ENCODE measurements around the gene RTCB. TPM values are rescaled to one million over a fixed set of nuclear protein-coding genes. Genes with fewer than 3 reads are reported as not detected.

Gene RTCB
- total and polyA plus RNA-seq, 2 of the 13 experiments (the other 11 are each of a cell fraction or from before 2014, with no cell fraction given) = 108 to 167 TPM

GRCh38 chr22:32353292-32353691, 58.8 kb downstream of the RTCB start:
- Histone ChIP-seq H2AFZ (ENCODE audit: low read length) (no peak overlapping the region), H3K27me3 (ENCODE audit: control insufficient read depth in 1 of 2, insufficient read depth in 2 of 2, low read length in 2 of 2) (no peaks in the 10 kb centered on the region), H3K4me3 (replicated peaks in 1 of 3; ENCODE audit: insufficient read depth in 1 of 3, low read depth in 2 of 3, low read length in 3 of 3) (no peak overlapping the region), H3K36me3 (replicated peaks in 1 of 2; ENCODE audit: control insufficient read depth in 1 of 2, insufficient read depth in 2 of 2, low read length in 2 of 2) (no peaks in the 10 kb centered on the region), H3K9ac (ENCODE audit: insufficient read depth, low read depth, low read length) (no peak overlapping the region), H3K4me2 (ENCODE audit: low read depth, low read length) (no peak overlapping the region), H3K27ac (ENCODE audit: extremely low read length, insufficient read depth, low read length) (no peak overlapping the region), H3K9me3 (ENCODE audit: low read length) (no peaks in the 10 kb centered on the region), H3K79me2 (ENCODE audit: insufficient read depth, low read length) (no peaks in the 10 kb centered on the region), H4K20me1 (ENCODE audit: insufficient read depth, low read length) (no peaks in the 10 kb centered on the region), H3K4me1 (ENCODE audit: insufficient read depth, low read length) (no peaks in the 10 kb centered on the region)
- DNase-seq (ENCODE audit: low spot score) = no peak
- WGBS (ENCODE audit: low lambda C conversion rate) = 67% methylated on average over 19 of the region's 28 CpGs
- CTCF ChIA-PET (ENCODE audit: low intra/inter-chr PET ratio, low total read pairs) = no interaction called here
- no TSS peak for BruUV-seq (replicated peaks)
- in situ Hi-C loops (cut with HindIII; ENCODE audit: extremely low pct_ligation_motif_present, low pct_unique_long_range_greater_than_20kb) (no loop called here), intact Hi-C loops (cut with micrococcal nuclease; ENCODE audit: unreplicated experiment) (no loop called here)
- no peak for FAIRE-seq
- TF ChIP-seq NR2F1 (CRISPR knock-in tag; IDR thresholded peaks at IDR 0.05) = no peak
- TF ChIP-seq ZNF687 (CRISPR knock-in tag; IDR thresholded peaks at IDR 0.05) = 0 out of 2 replicates have a peak, but pooled peaks have one; percentile 0
- POLR2A ChIA-PET = no interaction called here
- ATAC-seq = no peak

- POLR2A ChIA-PET = no interaction called here
- TF ChIP-seq ZNF567 (CRISPR knock-in tag; IDR thresholded peaks at IDR 0.05; ENCODE audit: borderline replicate concordance) (no peak), RARG (CRISPR knock-in tag; IDR thresholded peaks at IDR 0.05; ENCODE audit: low read depth) (no peak), ZNF687 (CRISPR knock-in tag; IDR thresholded peaks at IDR 0.05) (0 out of 2 replicates have a peak, but pooled peaks have one; percentile 2)
- Histone ChIP-seq H3K27ac (ENCODE audit: extremely low read length, insufficient read depth, low read length) (no peak overlapping the region), H3K27me3 (ENCODE audit: control insufficient read depth in 1 of 2, insufficient read depth in 2 of 2, low read length in 2 of 2) (no peaks in the 10 kb centered on the region), H4K20me1 (ENCODE audit: insufficient read depth, low read length) (no peaks in the 10 kb centered on the region), H3K79me2 (ENCODE audit: insufficient read depth, low read length) (no peaks in the 10 kb centered on the region), H3K4me2 (ENCODE audit: low read depth, low read length) (no peak overlapping the region), H3K4me3 (replicated peaks in 1 of 3; ENCODE audit: insufficient read depth in 1 of 3, low read depth in 2 of 3, low read length in 3 of 3) (no peak overlapping the region), H3K9me3 (ENCODE audit: low read length) (no peaks in the 10 kb centered on the region), H3K36me3 (replicated peaks in 1 of 2; ENCODE audit: control insufficient read depth in 1 of 2, insufficient read depth in 2 of 2, low read length in 2 of 2) (no peaks in the 10 kb centered on the region), H2AFZ (ENCODE audit: low read length) (no peak overlapping the region), H3K9ac (ENCODE audit: insufficient read depth, low read depth, low read length) (no peak overlapping the region), H3K4me1 (ENCODE audit: insufficient read depth, low read length) (no peaks in the 10 kb centered on the region)
- intact Hi-C loops (cut with micrococcal nuclease; ENCODE audit: unreplicated experiment) (no loop called here), in situ Hi-C loops (cut with HindIII; ENCODE audit: extremely low pct_ligation_motif_present, low pct_unique_long_range_greater_than_20kb) (no loop called here)
- ATAC-seq (peak; percentile 40; the same call in 1 of the 3 replicates), DNase-seq (ENCODE audit: low spot score) (no peak), FAIRE-seq (no peak)
- WGBS (ENCODE audit: low lambda C conversion rate) = 68% methylated on average over 6 of the region's 14 CpGs
- BruUV-seq (replicated peaks) = no TSS peak
- CTCF ChIA-PET (ENCODE audit: low intra/inter-chr PET ratio, low total read pairs) = no interaction called here
These were observed 59.4 kb downstream of the RTCB start for GRCh38 chr22:32352681-32353080.
